Measurements from ENCODE around the gene SCRN3. TPM values are rescaled to one million over a fixed set of nuclear protein-coding genes. Genes with fewer than 3 reads are reported as not detected.

The SCRN3 gene
- total RNA-seq, 1 experiment from 2014 or later: 26.4 TPM

GRCh38 chr2:174450021-174450816 lies 54.7 kb downstream of the SCRN3 start:
- H3K27me3 ChIP-seq (replicated peaks; ENCODE audit: control insufficient read depth, insufficient read depth, low read length): no peaks in the 10 kb centered on the region
- Mint-ChIP-seq H3K4me3 (ENCODE audit: unreplicated experiment) (no peak overlapping the region), H3K27ac (ENCODE audit: unreplicated experiment) (no peak overlapping the region), H3K36me3 (ENCODE audit: insufficient read depth, unreplicated experiment) (peaks cover 3% of the 10 kb centered on the region), H3K4me1 (ENCODE audit: low read depth, unreplicated experiment) (peaks cover 4% of the 10 kb centered on the region), H3K27me3 (ENCODE audit: insufficient read depth, unreplicated experiment) (no peaks in the 10 kb centered on the region), H3K9me3 (ENCODE audit: unreplicated experiment) (no peaks in the 10 kb centered on the region)
- POLR2A ChIA-PET: no interaction called here
- TF ChIP-seq, protein P1, sequence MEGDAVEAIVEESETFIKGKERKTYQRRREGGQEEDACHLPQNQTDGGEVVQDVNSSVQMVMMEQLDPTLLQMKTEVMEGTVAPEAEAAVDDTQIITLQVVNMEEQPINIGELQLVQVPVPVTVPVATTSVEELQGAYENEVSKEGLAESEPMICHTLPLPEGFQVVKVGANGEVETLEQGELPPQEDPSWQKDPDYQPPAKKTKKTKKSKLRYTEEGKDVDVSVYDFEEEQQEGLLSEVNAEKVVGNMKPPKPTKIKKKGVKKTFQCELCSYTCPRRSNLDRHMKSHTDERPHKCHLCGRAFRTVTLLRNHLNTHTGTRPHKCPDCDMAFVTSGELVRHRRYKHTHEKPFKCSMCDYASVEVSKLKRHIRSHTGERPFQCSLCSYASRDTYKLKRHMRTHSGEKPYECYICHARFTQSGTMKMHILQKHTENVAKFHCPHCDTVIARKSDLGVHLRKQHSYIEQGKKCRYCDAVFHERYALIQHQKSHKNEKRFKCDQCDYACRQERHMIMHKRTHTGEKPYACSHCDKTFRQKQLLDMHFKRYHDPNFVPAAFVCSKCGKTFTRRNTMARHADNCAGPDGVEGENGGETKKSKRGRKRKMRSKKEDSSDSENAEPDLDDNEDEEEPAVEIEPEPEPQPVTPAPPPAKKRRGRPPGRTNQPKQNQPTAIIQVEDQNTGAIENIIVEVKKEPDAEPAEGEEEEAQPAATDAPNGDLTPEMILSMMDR (IDR thresholded peaks at IDR 0.05; ENCODE audit: insufficient read depth in 1 of 2, low read depth in 1 of 2, low read length in 1 of 2, severe bottlenecking in 1 of 2, unreplicated experiment in 1 of 2): no peak
- no peaks in the 10 kb centered on the region for H3K9me3 ChIP-seq
- 0 out of 2 replicates have a peak, but pooled peaks cover under 1% of the 10 kb centered on the region for H3K4me1 ChIP-seq
- intact Hi-C loops (cut with micrococcal nuclease; ENCODE audit: unreplicated experiment): no loop called here
- H3K36me3 ChIP-seq (ENCODE audit: control insufficient read depth, insufficient read depth, low read length): no peaks in the 10 kb centered on the region
- no peak for DNase-seq
- CTCF ChIA-PET: no interaction called here
- no peak overlapping the region for H3K4me3 ChIP-seq (ENCODE audit: low read depth, low read length)
- BruUV-seq (replicated peaks): no TSS peak

- no TSS peak for BruUV-seq (replicated peaks)
- Mint-ChIP-seq H3K27ac (ENCODE audit: unreplicated experiment) (no peak overlapping the region), H3K4me1 (ENCODE audit: low read depth, unreplicated experiment) (peaks cover 6% of the 10 kb centered on the region), H3K27me3 (ENCODE audit: insufficient read depth, unreplicated experiment) (no peaks in the 10 kb centered on the region), H3K36me3 (ENCODE audit: insufficient read depth, unreplicated experiment) (peaks cover 5% of the 10 kb centered on the region), H3K4me3 (ENCODE audit: unreplicated experiment) (no peak overlapping the region), H3K9me3 (ENCODE audit: unreplicated experiment) (no peaks in the 10 kb centered on the region)
- intact Hi-C loops (cut with micrococcal nuclease; ENCODE audit: unreplicated experiment): no loop called here
- ChIA-PET POLR2A (no interaction called here), CTCF (interaction anchor here (0.6 kb wide), 1 partner anchor 8 kb away, joined by 5 read pairs; no protein-coding TSS in a partner anchor)
- TF ChIP-seq, protein P1 (IDR thresholded peaks at IDR 0.05; ENCODE audit: insufficient read depth in 1 of 2, low read depth in 1 of 2, low read length in 1 of 2, severe bottlenecking in 1 of 2, unreplicated experiment in 1 of 2): no peak
- DNase-seq: no peak
- no peaks in the 10 kb centered on the region for H3K36me3 ChIP-seq (ENCODE audit: control insufficient read depth, insufficient read depth, low read length)
- no peaks in the 10 kb centered on the region for H3K9me3 ChIP-seq
- no peaks in the 10 kb centered on the region for H3K4me1 ChIP-seq
- no peak overlapping the region for H3K4me3 ChIP-seq (ENCODE audit: low read depth, low read length)
- no peaks in the 10 kb centered on the region for H3K27me3 ChIP-seq (replicated peaks; ENCODE audit: control insufficient read depth, insufficient read depth, low read length)
Observed at GRCh38 chr2:174454566-174454965, 59.0 kb downstream of the SCRN3 start.

DNA sequence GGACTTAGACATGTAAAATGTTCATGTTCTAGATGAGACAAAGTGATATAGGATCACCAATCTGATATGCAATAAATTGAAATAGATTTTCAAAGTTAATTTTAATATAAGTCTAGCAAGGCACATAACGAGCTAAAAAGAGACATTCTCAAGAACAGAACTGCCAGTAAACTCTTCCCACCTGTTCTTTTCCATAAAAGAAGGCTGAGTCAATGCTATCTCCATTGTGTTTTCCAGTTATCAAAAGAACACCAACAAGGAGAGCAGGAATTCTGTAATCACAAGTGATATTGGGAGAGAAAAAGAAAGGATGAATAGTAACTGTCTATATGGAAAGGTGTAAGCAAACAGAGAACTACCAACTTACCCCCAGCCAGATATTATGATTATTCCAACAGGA lies 65.7 kb downstream of the SCRN3 start:
- intact Hi-C loops (cut with micrococcal nuclease; ENCODE audit: unreplicated experiment): no loop called here
- Mint-ChIP-seq H3K27me3 (ENCODE audit: insufficient read depth, unreplicated experiment) (peaks cover 4% of the 10 kb centered on the region), H3K4me3 (ENCODE audit: unreplicated experiment) (no peak overlapping the region), H3K4me1 (ENCODE audit: low read depth, unreplicated experiment) (peaks cover 7% of the 10 kb centered on the region), H3K36me3 (ENCODE audit: insufficient read depth, unreplicated experiment) (no peaks in the 10 kb centered on the region), H3K27ac (ENCODE audit: unreplicated experiment) (no peak overlapping the region), H3K9me3 (ENCODE audit: unreplicated experiment) (no peaks in the 10 kb centered on the region)
- ChIA-PET POLR2A (interaction anchor here (0.8 kb wide), 1 partner anchor 86 kb away, joined by 3 read pairs; no protein-coding TSS in a partner anchor), CTCF (interaction anchor here (3.9 kb wide), 1 partner anchor 86 kb away, joined by 114 read pairs; no protein-coding TSS in a partner anchor)
- Histone ChIP-seq H3K4me3 (ENCODE audit: low read depth, low read length) (no peak overlapping the region), H3K27me3 (replicated peaks; ENCODE audit: control insufficient read depth, insufficient read depth, low read length) (no peaks in the 10 kb centered on the region), H3K4me1 (no peaks in the 10 kb centered on the region), H3K9me3 (no peaks in the 10 kb centered on the region), H3K36me3 (ENCODE audit: control insufficient read depth, insufficient read depth, low read length) (no peaks in the 10 kb centered on the region)
- no peak for DNase-seq
- TF ChIP-seq, protein P1 (IDR thresholded peaks at IDR 0.05; ENCODE audit: insufficient read depth in 1 of 2, low read depth in 1 of 2, low read length in 1 of 2, severe bottlenecking in 1 of 2, unreplicated experiment in 1 of 2): no peak
- no TSS peak for BruUV-seq (replicated peaks)
